HG03108 (cell line): ENCODE data around the gene P4HA1.
"Not testable (repeated sequence)": the region's sequence is repeated elsewhere in the genome, so short reads cannot be mapped to it uniquely, and the experiment has no call there.

Experiments
- ATAC-seq: cut with Tn5 transposase; IDR thresholded peaks from one replicate; pipeline ENCODE4 v1.9.1; 2021; ENCODE audit warnings: moderate library complexity; ENCODE audit not compliant: unreplicated experiment

P4HA1 gene

DNA sequence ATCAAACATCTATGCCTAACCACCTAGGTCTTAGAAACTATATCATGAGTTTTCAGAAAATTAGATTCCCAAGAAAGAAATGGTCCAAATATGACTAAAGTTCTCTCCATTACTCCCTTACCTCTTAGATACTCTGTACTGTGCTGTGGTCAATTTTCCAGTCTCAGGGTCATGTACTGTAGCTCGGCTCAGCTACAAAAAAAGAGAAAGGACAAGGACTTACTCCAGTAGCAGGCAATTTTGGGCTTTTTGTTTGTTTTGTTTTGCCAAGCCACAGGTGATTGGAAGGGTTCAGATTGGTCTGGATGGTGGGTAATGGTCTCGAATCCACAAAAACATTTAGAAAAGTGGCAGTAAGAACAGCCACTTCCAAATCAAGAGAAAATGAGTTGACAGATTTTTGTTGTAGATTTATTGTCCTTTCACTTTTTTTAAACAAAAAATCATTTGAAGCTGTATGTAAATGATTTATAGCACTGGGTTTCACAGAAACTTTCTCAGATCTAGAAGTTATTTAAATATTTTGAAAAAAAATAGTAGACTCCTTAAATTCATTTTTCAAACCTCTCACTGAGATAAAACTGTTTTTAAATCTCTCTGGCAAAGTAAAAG, 52.8 kb downstream of the P4HA1 start:
- no peak for ATAC-seq

GRCh38 chr10:73043319-73043718, 53.3 kb downstream of the P4HA1 start:
- ATAC-seq, result no peak

GRCh38 chr10:73042130-73042529, 54.5 kb downstream of the P4HA1 start:
- ATAC-seq, result no peak

- ATAC-seq, result no peak
These were observed 57.0 kb downstream of the P4HA1 start for GRCh38 chr10:73039635-73040034.

- ATAC-seq, result not testable (repeated sequence)
These were observed 60.4 kb downstream of the P4HA1 start for GRCh38 chr10:73036285-73036684.

GRCh38 chr10:73032536-73032935, 64.1 kb downstream of the P4HA1 start:
- no peak for ATAC-seq

DNA sequence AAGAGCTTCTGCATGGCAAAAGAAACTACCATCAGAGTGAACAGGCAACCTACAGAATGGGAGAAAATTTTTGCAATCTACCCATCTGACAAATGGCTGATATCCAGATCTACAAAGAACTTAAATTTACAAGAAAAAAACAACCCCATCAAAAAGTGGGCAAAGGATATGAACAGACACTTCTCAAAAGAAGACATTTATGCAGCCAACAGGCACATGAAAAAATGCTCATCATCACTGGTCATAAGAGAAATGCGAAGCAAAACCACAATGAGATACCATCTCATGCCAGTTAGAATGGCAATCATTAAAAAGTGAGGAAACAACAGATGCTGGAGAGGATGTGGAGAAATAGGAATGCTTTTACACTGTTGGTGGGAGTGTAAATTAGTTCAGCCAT, 70.0 kb downstream of the P4HA1 start:
- ATAC-seq, result not testable (repeated sequence)

DNA sequence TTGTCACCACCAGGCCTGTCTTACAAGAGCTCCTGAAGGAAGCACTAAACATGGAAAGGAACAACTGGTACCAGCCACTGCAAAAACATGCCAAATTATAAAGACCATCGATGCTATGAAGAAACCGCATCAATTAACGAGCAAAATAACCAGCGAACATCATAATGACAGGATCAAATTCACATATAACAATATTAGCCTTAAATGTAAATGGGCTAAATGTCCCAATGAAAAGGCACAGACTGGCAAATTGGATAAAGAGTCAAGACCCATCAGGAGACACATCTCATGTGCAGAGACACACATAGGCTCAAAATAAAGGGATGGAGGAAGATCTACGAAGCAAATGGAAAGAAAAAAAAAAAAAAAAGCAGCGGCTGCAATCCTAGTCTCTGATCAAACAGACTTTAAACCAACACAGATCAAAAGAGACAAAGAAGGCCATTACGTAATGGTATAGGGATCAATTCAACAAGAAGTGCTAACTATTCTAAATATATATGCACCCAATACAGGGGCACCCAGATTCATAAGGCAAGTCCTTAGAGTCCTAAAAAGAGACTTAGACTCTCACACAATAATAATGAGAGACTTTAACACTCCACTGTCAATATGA, 73.1 kb downstream of the P4HA1 start:
- ATAC-seq, result not testable (repeated sequence)

GRCh38 chr10:73022961-73023360, 73.7 kb downstream of the P4HA1 start:
- not testable (repeated sequence) for ATAC-seq

- not testable (repeated sequence) for ATAC-seq
These were observed 75.0 kb downstream of the P4HA1 start for GRCh38 chr10:73021538-73022164.

DNA sequence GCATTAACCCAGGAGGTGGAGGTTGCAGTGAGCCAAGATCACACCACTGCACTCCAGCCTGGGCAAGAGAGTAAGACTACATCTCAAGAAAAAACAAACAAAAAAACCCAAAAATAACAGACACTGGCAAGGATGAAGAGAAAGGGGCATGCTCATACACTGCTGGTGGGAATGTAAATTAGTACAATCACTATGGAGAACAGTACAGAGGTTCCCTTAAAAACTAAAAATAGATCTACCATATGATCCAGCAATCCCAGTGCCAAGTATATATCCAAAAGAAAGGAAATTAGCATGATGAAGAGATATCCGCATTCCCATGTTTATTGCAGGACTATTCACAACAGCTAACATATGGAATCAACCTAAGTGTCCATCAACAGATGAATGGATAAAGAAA, 75.6 kb downstream of the P4HA1 start:
- no peak for ATAC-seq

DNA sequence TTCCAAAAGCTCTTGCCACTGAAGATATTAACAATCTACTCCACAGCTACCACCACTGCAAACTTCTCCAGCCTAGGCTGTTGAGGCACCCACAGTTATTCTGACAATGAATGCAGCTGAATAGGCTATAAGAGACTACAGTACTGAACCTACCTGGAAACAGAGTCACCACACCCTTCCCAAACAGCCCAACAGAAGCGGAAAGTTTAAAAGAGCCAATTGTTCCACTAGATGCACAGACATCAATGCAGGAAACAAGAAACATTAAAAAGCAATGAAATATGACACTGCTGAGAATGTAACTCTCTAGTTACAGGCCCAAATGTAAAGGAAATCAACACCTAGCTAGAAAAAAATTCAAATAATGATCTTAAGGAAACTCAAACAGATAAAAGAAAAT, 77.6 kb downstream of the P4HA1 start:
- no peak for ATAC-seq

DNA sequence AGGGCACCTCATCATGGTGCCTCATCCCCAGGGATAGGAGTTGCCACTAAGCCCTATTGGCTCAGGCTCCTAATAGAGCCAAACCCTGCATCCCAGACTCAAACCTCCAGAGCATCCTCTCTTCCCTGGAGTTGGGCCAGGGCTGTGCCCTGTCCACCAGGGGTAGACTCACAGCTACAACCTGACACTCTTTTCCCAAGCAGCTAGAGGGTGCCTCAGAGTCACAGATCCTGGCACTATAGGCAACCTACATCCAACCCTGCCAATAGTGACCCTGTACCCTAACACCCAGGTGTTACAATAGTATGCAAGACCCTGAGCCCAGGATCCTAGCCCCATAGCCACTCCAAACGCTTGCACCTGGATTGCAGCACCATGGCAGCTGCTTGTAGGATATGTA, 78.0 kb downstream of the P4HA1 start:
- ATAC-seq, result no peak

- ATAC-seq, result no peak
These were observed 78.6 kb downstream of the P4HA1 start for GRCh38 chr10:73017955-73018480.

DNA sequence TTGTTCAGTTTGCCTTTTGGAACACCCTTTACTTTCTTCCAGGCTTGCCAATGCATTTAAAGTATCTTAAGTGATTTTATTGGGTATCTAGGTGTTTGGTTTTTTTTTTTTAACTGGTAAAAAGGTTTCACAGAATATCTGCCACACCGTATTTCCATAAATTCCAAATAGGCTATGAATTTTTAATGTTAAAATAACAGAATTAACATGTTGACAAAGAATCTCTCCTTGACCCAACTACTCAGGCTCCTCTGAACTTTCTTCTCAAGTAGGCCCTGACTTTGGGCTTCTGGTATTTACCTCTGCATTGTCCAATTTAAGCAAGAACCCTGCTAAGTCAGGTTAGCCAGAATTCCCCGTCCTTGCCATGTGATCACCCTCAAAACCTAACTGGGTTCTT, 80.9 kb downstream of the P4HA1 start:
- ATAC-seq, result no peak

GRCh38 chr10:73003822-73004221, 92.8 kb downstream of the P4HA1 start:
- ATAC-seq, result no peak

GRCh38 chr10:73000973-73001372, 95.7 kb downstream of the P4HA1 start:
- no peak for ATAC-seq

DNA sequence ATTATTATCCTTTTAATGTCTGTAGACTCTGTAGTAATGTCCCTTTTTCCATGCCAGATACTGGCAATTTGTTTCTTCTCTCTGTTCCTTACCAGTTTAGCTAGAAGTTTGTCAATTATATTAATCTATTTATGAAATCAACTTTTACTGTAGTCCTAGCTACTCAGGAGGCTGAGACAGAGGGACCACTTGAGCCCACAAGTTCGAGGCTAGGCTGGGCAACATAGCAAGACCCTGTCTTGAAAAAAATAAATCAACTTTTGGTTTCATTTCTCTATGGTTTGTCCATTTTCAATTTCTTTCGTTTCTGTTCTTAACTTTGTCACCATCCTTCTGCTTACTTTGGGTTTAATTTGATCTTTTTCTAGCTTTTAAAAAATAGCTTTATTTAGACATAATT, 99.6 kb downstream of the P4HA1 start:
- no peak for ATAC-seq

DNA sequence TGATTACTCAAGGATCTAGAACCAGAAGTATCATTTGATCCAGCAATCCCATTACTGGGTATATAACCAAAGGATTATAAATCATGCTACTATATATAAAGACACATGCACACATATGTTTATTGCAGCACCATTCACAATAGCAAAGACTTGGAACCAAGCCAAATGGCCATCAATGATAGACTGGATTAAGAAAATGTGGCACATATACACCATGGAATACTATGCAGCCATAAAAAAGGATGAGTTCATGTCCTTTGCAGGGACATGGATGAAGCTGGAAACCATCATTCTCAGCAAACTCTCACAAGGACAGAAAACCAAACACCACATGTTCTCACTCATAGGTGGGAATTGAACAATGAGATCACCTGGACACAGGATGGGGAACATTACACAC, 101.2 kb downstream of the P4HA1 start:
- not testable (repeated sequence) for ATAC-seq

DNA sequence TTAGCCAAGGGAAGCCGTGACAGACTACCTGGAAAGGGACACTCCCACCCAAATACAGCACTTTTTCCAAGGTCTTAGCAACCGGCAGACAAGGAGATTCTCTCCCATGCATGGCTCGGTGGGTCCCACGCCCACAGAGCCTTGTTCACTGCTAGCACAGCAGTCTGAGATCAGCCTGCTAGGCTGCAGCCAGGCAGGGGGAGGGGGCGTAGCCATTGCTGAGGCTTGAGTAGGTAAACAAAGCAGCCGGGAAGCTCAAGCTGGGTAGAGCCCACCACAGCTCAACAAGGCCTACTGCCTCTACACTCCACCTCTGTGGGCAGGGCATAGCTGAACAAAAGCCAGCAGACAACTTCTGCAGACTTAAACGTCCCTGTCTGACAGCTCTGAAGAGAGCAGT, 106.9 kb downstream of the P4HA1 start:
- ATAC-seq, result not testable (repeated sequence)

- not testable (repeated sequence) for ATAC-seq
These were observed 112.0 kb downstream of the P4HA1 start for GRCh38 chr10:72984618-72985017.

DNA sequence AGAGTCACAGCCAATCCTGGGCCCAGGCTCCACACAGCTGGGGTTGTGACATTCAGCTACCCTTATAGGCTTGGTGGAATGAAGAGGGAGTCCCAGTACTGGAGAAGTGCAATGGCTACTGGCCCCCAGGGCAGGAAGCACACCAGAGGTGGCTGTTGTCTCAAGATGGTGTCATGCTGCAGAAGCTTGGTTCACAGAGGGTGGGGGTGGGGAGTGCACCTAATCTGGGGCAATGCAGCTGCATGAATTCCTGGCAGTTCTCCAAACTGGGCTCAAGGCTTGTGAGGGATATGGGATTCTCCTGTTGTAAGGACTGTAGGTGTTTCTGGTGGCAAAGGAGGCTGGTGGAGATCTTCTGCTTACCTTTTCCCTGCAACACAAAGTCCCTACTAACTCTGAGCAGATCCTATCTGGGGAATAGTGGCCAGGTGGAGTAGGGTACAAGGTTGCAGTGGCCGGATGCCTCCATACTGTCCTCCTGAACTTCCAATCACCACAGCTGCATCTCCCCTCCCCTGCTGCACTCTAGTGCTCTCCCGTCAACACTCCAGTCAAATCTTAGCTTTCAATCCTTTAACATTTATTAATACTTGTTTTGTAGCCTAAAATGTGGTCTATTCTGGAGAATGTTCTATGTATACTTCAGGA, 114.7 kb downstream of the P4HA1 start:
- ATAC-seq, result no peak
